ENCODE measurements around the gene PIKFYVE.
"Not testable (repeated sequence)": the region's sequence is repeated elsewhere in the genome, so short reads cannot be mapped to it uniquely, and the experiment has no call there.

The PIKFYVE gene

DNA sequence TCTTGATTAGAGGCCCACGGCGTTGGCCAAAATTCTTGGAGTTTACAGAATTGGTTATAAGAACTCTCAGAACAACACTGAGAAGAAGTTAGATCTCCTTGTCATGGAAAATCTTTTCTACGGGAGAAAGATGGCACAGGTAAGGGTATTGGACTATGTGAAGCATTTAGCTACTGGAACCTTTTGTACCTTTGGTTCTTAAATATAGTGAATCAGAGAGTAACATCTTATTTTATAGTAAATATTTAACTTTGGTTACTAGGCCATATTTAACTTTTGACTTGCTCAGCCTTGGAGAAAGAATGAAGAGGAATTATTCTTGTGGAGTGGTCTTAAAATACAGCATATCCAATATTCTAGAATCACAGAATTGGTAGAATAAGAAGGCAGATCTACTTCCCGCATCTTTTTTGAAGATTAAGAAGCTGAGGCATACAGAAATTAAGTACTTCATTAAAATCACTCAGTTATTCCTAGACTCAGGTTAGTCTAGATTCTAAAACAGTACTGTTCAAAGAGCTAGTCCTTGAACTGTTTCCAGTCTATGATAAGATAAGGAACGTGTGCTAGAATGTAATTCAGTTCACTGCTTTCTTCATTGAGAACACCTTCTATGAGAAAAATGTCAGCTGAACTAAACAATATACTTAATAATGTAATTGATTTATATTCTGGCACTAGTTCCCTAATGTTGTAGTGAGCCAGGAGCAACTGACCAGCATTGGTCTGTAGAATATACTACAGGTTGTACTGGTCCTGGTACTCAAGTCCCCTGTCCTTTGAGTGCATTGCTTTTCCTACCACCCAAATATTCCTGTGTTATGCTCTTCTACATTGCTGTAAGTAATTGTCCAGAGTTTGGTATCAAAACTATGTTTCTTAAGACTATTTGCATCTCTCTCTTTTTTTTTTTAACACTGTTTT, 86.9 kb downstream of the PIKFYVE start:
- H3K4me3 Mint-ChIP-seq = no peak overlapping the region
- no peaks in the 10 kb centered on the region for H3K4me1 Mint-ChIP-seq
- DNase-seq (ENCODE audit: low spot score in 2 of 2) (no peak), ATAC-seq (ENCODE audit: low read depth) (no peak)
- peak overlapping the region; percentile 6 for H3K27ac Mint-ChIP-seq
- H3K9me3 Mint-ChIP-seq = no peaks in the 10 kb centered on the region
- H3K27me3 Mint-ChIP-seq = no peaks in the 10 kb centered on the region
- peaks cover 33% of the 10 kb centered on the region for H3K36me3 Mint-ChIP-seq

DNA sequence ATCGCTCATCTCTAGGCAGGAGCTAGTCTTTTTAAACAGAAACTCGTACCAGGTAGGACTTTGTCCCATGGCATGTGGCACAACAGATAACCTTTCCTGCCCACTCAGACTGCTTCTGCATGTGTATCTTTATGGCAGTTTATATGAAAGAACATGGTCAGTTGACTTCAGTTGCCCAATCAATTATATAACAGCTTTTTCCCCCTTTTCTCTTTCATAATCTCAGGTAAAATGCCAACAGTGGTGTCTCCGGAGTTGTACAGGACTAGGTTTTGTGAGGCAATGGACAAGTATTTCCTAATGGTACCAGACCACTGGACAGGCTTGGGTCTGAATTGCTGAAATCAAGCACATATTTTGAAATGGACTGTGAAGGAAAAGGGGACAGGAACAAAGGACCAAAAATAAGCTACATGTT, 88.9 kb downstream of the PIKFYVE start:
- no peaks in the 10 kb centered on the region for H3K4me1 Mint-ChIP-seq
- peak overlapping the region; percentile 58 for H3K27ac Mint-ChIP-seq
- H3K27me3 Mint-ChIP-seq = no peaks in the 10 kb centered on the region
- no peak for DNase-seq (ENCODE audit: low spot score in 2 of 2)
- H3K4me3 Mint-ChIP-seq = no peak overlapping the region
- no peak for ATAC-seq (ENCODE audit: low read depth)
- H3K36me3 Mint-ChIP-seq = peaks cover 32% of the 10 kb centered on the region
- H3K9me3 Mint-ChIP-seq = no peaks in the 10 kb centered on the region

DNA sequence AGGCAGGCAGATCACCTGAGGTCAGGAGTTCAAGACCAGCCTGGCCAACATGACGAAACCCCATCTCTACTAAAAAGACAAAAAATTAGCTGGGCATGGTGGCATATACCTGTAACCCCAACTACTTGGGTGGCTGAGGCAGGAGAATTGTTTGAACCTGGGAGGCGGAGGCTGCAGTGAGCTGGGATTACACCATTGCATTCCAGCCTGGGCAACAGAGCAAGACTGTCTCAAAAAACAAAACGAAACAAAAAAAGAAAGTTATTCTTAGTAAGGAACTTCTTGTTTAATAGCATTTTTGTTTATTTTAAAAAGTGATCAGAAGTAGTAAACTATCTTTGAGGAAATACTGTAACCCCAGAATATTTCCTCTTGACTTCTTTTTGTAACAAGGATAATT, 90.4 kb downstream of the PIKFYVE start:
- not testable (repeated sequence) for H3K4me3 Mint-ChIP-seq; ATAC-seq (ENCODE audit: low read depth); H3K4me1 Mint-ChIP-seq; H3K9me3 Mint-ChIP-seq; H3K27me3 Mint-ChIP-seq; DNase-seq (ENCODE audit: low spot score in 2 of 2)
- Mint-ChIP-seq H3K27ac (peak overlapping the region; percentile 67), H3K36me3 (peaks cover 27% of the 10 kb centered on the region)

DNA sequence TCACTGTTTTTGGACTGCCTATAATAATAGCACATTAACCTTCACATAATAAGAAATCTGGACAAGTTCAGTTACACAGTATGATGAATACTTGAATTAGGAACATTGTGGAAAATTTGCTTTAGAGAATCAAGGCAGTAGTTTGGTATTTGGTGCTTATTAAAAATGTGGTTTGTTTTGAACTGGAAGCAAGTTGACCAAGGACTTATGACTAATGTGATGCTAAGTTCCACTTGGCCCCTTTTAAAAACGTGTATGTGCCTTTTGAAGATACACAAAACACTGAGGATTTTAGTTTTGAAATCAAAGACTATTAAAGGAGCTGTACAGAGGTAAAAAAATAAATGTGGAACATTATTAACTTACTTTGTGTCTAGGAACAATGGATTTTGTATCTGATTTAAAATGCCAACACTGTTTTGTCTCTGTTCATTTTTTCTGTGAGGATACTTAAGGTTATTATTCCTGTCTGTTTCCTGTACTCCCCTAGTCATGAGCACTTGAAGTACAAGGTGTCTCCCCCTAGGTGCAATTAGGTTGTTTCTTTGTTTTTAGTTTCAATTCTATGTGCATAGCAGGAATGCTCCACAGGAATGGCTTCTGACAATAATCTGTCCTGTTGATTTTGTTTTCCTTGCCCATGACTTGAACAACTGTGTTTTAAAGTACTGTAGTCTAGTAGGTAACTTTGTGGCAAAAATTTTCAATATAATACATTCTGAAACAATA, 91.0 kb downstream of the PIKFYVE start:
- no peaks in the 10 kb centered on the region for H3K27me3 Mint-ChIP-seq
- peak overlapping the region; percentile 67 for H3K27ac Mint-ChIP-seq
- H3K4me3 Mint-ChIP-seq = no peak overlapping the region
- DNase-seq (ENCODE audit: low spot score in 2 of 2) (no peak), ATAC-seq (ENCODE audit: low read depth) (no peak)
- no peaks in the 10 kb centered on the region for H3K4me1 Mint-ChIP-seq
- H3K36me3 Mint-ChIP-seq = peaks cover 22% of the 10 kb centered on the region
- H3K9me3 Mint-ChIP-seq = no peaks in the 10 kb centered on the region

DNA sequence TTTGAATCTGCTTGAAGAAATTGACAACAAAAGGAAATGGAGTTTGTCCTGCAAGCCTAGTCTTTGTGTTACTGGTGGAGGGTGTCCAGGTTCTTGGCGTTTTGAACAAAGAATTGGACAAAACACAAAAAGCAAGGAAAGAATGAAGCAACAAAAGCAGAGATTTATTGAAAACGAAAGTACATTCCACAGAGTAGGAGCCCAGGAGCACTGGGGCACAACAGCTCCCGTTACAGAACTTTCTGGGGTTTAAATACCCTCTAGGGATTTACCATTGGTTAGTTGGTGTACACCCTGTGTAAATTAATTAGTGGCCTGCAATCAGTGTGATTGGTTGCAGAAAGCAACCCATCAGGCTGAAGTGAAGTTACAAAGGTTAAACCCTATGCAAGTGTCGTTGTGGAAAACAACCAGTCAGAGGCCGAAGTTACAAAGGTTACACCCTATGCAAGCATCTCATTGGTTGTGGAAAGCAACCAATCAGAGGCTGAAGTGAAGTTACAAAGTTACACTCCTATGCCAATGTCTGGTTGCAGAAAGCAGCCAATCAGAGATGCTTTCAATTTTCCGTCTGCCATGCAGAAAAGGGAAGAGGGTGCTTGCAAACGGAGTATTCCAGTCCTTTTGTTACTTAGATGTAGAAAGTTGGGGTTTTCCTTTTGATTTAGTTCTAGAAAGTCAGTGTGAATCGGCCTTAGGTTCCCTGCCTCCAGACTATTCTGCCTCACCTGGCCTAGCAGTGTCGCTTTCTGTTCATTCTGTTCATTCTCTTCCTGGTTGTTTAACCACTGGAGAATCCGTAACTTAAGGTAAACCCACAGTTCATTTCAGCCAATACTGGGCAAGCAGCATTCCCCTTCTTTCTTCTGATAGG, 92.9 kb downstream of the PIKFYVE start:
- DNase-seq (ENCODE audit: low spot score in 2 of 2) = no peak
- Mint-ChIP-seq H3K36me3 (peaks cover 12% of the 10 kb centered on the region), H3K27ac (peak overlapping the region; percentile 51), H3K4me3 (peak overlapping the region; percentile 75), H3K9me3 (no peaks in the 10 kb centered on the region), H3K4me1 (peaks cover 3% of the 10 kb centered on the region), H3K27me3 (no peaks in the 10 kb centered on the region)
- peak; percentile 46 for ATAC-seq (ENCODE audit: low read depth)

DNA sequence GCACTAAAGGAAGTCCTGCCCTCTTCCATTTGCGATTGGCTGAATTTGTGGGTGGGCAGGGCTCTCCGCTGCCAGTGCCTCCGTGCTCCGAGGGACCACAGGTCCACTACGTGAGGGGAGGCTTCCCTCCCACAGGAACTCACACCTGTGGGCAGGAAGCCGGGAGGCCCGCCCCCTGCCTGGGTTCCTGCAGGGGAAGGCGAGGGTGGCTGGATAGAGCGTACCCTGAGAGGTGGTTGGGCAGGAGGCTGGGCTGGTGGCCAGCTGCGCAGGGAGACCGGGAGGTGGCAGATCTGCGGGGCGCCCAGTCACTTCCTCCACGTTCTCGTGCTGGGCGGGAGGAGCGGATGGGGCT, 93.6 kb downstream of the PIKFYVE start:
- no peaks in the 10 kb centered on the region for H3K9me3 Mint-ChIP-seq
- ATAC-seq (ENCODE audit: low read depth) (peak; percentile 59), DNase-seq (ENCODE audit: low spot score in 2 of 2) (no peak)
- H3K27ac Mint-ChIP-seq = no peak overlapping the region
- peak overlapping the region; percentile 75 for H3K4me3 Mint-ChIP-seq
- H3K4me1 Mint-ChIP-seq = peaks cover 3% of the 10 kb centered on the region
- H3K36me3 Mint-ChIP-seq = peaks cover 9% of the 10 kb centered on the region
- no peaks in the 10 kb centered on the region for H3K27me3 Mint-ChIP-seq

DNA sequence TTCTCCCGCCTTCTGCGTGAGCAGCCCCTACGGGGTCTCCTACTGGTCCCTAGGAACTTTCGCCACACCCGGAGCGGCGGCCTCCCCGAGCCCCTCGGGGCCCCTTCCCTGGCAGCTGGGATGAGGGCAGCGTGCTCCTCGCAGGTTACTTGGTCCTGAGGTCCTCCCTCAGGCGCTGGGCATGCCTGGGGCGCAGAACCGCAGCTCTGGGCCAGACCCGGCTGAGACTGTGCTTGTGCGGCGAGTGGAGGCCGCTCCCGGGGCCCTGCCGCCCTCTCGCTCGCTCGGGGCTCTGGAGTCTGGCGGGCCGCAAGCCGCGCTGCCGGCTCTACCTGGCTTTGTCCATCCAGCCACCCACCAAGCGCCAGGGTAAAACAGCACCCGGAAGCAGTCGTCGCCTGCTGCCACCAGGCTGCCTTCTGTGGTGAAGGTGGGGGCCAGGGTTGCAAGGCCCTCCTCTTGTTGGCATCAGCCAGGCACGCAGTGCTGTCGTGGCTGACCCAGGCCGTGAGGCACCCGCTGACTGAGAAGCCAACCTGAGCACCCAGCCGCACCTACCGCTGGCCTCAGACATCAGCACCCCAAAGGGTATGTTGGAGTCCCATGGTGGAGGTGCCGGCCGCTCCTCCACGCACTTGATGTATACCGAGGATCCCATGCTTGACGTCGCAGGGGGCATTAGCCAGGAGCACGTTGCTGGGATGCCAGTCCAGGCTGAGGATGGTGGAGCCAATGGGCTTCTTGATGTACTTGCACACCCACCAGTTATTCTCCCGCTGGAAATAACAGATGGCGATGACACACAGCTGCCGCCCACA, 94.4 kb downstream of the PIKFYVE start:
- H3K4me3 Mint-ChIP-seq = no peak overlapping the region
- ATAC-seq (ENCODE audit: low read depth) (no peak), DNase-seq (ENCODE audit: low spot score in 2 of 2) (no peak)
- H3K27me3 Mint-ChIP-seq = no peaks in the 10 kb centered on the region
- peaks cover 3% of the 10 kb centered on the region for H3K4me1 Mint-ChIP-seq
- peaks cover 9% of the 10 kb centered on the region for H3K36me3 Mint-ChIP-seq
- no peak overlapping the region for H3K27ac Mint-ChIP-seq
- H3K9me3 Mint-ChIP-seq = peaks cover 4% of the 10 kb centered on the region

DNA sequence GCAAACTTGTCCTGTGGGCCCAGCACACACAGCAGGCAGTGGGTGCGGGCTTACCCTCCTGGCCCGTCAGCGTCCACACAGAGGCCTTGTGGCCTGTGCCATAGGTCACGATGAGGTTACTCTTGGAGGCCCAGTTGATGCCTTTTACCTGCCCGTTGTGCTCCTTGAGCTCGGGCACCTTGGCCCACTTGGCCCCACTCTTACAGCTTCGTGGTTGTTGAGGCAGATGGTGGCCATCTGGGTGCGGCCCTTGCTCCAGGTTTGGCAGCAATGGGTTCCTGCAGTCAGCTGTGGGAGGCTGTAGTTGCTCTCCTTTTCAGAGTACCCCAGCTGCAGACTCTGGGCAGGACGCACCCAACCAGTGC, 95.0 kb downstream of the PIKFYVE start:
- Mint-ChIP-seq H3K36me3 (peaks cover 8% of the 10 kb centered on the region), H3K27me3 (no peaks in the 10 kb centered on the region), H3K4me3 (no peak overlapping the region), H3K9me3 (peaks cover 4% of the 10 kb centered on the region), H3K27ac (no peak overlapping the region), H3K4me1 (peaks cover 4% of the 10 kb centered on the region)
- ATAC-seq (ENCODE audit: low read depth) = no peak
- DNase-seq (ENCODE audit: low spot score in 2 of 2) = no peak

DNA sequence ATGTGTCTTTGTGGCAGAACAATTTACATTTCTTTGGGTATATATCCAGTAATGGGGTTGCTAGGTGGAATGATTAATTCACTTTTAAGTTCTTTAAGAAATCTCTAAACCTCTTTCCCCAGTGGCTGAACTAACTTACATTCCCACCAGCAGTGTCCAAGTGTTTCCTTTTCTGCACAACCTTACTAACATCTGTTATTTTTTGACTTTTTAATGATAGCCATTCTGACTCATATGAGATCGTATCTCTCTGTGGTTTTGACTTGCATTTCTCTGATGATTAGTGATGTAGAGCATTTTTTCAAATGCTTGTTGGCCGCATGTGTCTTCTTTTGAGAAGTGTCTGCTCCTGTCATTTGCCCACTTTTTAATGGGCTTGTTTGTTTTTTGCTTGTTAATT, 97.4 kb downstream of the PIKFYVE start:
- Mint-ChIP-seq H3K36me3 (peaks cover 7% of the 10 kb centered on the region), H3K27ac (no peak overlapping the region), H3K27me3 (no peaks in the 10 kb centered on the region), H3K4me1 (peaks cover 12% of the 10 kb centered on the region), H3K4me3 (no peak overlapping the region), H3K9me3 (peaks cover 4% of the 10 kb centered on the region)
- no peak for ATAC-seq (ENCODE audit: low read depth)
- no peak for DNase-seq (ENCODE audit: low spot score in 2 of 2)

DNA sequence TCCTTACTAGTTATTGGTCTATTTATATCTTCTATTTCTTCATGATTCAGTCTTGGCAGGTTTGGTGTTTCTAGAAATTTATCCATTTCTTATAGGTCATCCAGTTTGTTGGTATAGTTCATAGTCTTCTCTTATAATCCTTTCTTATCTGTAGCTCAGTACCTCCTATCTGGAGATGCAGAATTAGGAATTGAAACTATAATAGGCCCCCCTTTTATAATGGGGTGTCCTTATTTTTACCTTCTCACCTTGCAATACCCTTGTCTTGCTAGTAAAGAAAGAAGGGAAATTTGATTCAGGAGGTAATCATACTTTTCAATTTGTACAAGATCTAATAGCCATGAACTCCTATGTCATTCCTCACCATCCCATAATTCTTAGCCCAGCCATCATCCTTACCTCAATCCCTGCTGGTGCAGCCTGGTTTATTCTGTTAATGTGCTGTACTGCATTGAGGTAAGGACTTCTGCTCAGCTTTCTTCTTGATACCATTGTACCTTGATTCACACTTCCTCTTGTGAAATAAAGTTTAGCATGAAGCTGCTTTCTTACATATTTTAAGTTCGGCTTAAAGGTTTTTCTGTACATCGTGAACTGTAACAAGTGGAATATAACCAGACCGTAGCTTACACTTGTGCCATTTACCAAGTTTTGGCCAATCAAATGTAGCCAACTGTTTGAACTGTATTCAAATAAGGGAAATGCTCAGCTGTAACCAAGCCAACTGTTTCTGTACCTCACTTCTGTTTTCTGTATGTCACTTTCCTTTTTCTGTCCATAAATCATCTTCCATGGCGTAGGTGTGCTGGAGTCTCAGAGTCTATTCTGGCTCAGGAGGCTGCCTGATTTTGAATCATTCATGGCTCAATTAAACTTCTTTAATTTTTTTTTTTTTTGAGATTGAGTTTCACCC, 100.4 kb downstream of the PIKFYVE start:
- peak overlapping the region; percentile 97 for H3K27ac Mint-ChIP-seq
- no peaks in the 10 kb centered on the region for H3K27me3 Mint-ChIP-seq
- DNase-seq (ENCODE audit: low spot score in 2 of 2) (peak in 1 of 2 donors; percentile 33), ATAC-seq (ENCODE audit: low read depth) (peak; percentile 83)
- H3K9me3 Mint-ChIP-seq = peaks cover 4% of the 10 kb centered on the region
- peaks cover 12% of the 10 kb centered on the region for H3K4me1 Mint-ChIP-seq
- H3K4me3 Mint-ChIP-seq = peak overlapping the region; percentile 79
- peaks cover 5% of the 10 kb centered on the region for H3K36me3 Mint-ChIP-seq

DNA sequence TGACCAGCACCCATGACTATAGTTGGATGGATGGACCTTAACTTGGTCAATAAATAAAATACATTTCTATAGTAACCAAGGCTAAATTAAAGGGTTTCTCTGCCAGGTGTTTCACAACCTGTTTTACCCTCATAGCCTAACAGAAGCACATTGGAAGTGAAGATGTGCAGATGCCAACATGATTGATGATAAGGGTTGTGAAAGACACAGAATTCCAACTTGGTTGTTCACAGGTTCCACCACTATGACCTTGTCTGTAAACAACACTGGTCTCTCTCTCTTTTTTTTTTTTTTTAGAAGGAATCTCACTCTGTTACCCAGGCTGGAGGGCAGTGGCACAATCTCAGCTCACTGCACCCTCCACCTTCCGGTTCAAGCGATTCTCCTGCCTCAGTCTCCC, 103.0 kb downstream of the PIKFYVE start:
- Mint-ChIP-seq H3K27me3 (peaks cover under 1% of the 10 kb centered on the region), H3K4me3 (no peak overlapping the region)
- no peak for DNase-seq (ENCODE audit: low spot score in 2 of 2)

DNA sequence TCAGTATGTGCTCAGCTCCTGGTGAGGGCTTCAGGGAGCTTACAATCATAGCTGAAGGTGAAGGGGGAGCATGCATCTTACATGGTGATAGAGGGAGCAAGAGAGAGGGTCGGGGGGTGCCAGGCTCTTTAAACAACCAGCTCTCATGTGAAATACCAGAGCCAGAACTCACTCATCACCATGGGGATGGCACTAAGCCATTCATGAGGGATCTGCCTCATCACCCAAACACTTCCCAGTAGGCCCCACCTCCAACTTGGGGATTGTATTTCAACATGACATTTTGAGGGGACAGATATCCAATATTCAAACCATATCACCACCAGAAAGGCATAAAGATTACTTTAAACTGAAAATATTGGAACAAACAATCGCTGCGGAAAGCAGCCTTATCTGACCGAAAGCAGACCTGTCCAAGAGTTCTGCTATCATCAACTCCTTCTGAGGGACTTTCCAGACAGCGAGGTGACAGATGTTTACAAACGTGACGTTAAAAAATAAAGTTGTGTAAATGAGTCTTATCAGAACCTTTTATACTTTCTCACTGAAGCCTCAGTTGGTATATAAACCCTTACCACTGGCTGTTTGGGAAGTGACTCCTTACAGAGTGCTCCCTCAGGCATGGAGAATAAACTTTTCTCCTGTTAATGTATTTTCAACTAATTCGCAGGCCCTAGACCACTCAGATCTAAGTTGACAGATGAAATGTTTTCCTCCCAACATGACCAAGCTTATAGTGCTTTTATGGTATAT, 105.0 kb downstream of the PIKFYVE start:
- Mint-ChIP-seq H3K36me3 (no peaks in the 10 kb centered on the region), H3K27ac (peak overlapping the region; percentile 11), H3K4me1 (peaks cover 8% of the 10 kb centered on the region), H3K27me3 (peaks cover 3% of the 10 kb centered on the region), H3K4me3 (no peak overlapping the region), H3K9me3 (no peaks in the 10 kb centered on the region)
- DNase-seq (ENCODE audit: low spot score in 2 of 2) (no peak), ATAC-seq (ENCODE audit: low read depth) (peak; percentile 19)

More for the DNA sequence above, 103.0 kb downstream of the PIKFYVE start:
- H3K9me3 Mint-ChIP-seq = peaks cover 4% of the 10 kb centered on the region
- peaks cover 5% of the 10 kb centered on the region for H3K36me3 Mint-ChIP-seq
- no peak for ATAC-seq (ENCODE audit: low read depth)
- no peak overlapping the region for H3K27ac Mint-ChIP-seq
- peaks cover 9% of the 10 kb centered on the region for H3K4me1 Mint-ChIP-seq
